ENCODE results near the gene SNX25. TPM values are rescaled to one million over a fixed set of nuclear protein-coding genes. Genes with fewer than 3 reads are reported as not detected.

The SNX25 gene
- polyA plus RNA-seq, 1 donor from 2014 or later = 6.4 TPM

GRCh38 chr4:185272245-185272644, 62.8 kb downstream of the SNX25 start:
- no peak for TF ChIP-seq POLR2AphosphoS5 (IDR thresholded peaks at IDR 0.05)
- TF ChIP-seq MXI1 (conservative IDR thresholded peaks at IDR 0.05; ENCODE audit: poor library complexity, severe bottlenecking) = no peak
- TF ChIP-seq SMC3 (conservative IDR thresholded peaks at IDR 0.05; ENCODE audit: poor library complexity) = no peak
- no peak for TF ChIP-seq EZH2 (IDR thresholded peaks at IDR 0.05; ENCODE audit: borderline replicate concordance, insufficient read depth, low read length, poor library complexity, severe bottlenecking)
- TF ChIP-seq TAF1 (IDR thresholded peaks at IDR 0.05; ENCODE audit: low read depth) = no peak
- TF ChIP-seq RAD21 (conservative IDR thresholded peaks at IDR 0.05) = no peak
- no peak for TF ChIP-seq REST (IDR thresholded peaks at IDR 0.05; ENCODE audit: borderline replicate concordance)
- TF ChIP-seq EP300 (conservative IDR thresholded peaks at IDR 0.05; ENCODE audit: poor library complexity, severe bottlenecking) = no peak
- TF ChIP-seq CTCF (IDR thresholded peaks at IDR 0.05; ENCODE audit: poor library complexity, severe bottlenecking) = no peak
- Histone ChIP-seq H3K4me3 (ENCODE audit: low read length) (no peak overlapping the region), H3K9me3 (ENCODE audit: low read length) (no peaks in the 10 kb centered on the region), H3F3A (ENCODE audit: insufficient read depth, low read length, poor library complexity, severe bottlenecking) (no peaks in the 10 kb centered on the region), H3K27ac (ENCODE audit: low read length) (no peak overlapping the region), H2AFZ (ENCODE audit: low read depth, low read length) (no peak overlapping the region), H3K27me3 (ENCODE audit: insufficient read depth, low read depth, low read length) (no peaks in the 10 kb centered on the region), H3K9me2 (ENCODE audit: insufficient read depth, low read length) (no peaks in the 10 kb centered on the region), H3K79me2 (replicated peaks; ENCODE audit: insufficient read depth, low read length) (no peaks in the 10 kb centered on the region), H3K36me3 (ENCODE audit: insufficient read depth, low read length) (no peaks in the 10 kb centered on the region), H4K20me1 (ENCODE audit: insufficient read depth) (no peaks in the 10 kb centered on the region), H3K4me2 (ENCODE audit: low read length) (no peak overlapping the region), H3K9ac (ENCODE audit: low read length) (no peak overlapping the region)

- no peak overlapping the region for H3K4me2 ChIP-seq (ENCODE audit: low read length)
- H4K20me1 ChIP-seq (ENCODE audit: insufficient read depth) = no peaks in the 10 kb centered on the region
- no peaks in the 10 kb centered on the region for H3K36me3 ChIP-seq (ENCODE audit: insufficient read depth, low read length)
- H3K27ac ChIP-seq (ENCODE audit: low read length) = no peak overlapping the region
- H3K9me2 ChIP-seq (ENCODE audit: insufficient read depth, low read length) = no peaks in the 10 kb centered on the region
- no peaks in the 10 kb centered on the region for H3F3A ChIP-seq (ENCODE audit: insufficient read depth, low read length, poor library complexity, severe bottlenecking)
- H3K27me3 ChIP-seq (ENCODE audit: insufficient read depth, low read depth, low read length) = no peaks in the 10 kb centered on the region
- H3K79me2 ChIP-seq (replicated peaks; ENCODE audit: insufficient read depth, low read length) = no peaks in the 10 kb centered on the region
- no peak overlapping the region for H3K9ac ChIP-seq (ENCODE audit: low read length)
- no peak overlapping the region for H3K4me3 ChIP-seq (ENCODE audit: low read length)
- TF ChIP-seq SMC3 (conservative IDR thresholded peaks at IDR 0.05; ENCODE audit: poor library complexity) = no peak
- H2AFZ ChIP-seq (ENCODE audit: low read depth, low read length) = no peak overlapping the region
- H3K9me3 ChIP-seq (ENCODE audit: low read length) = no peaks in the 10 kb centered on the region
These were observed 66.1 kb downstream of the SNX25 start for GRCh38 chr4:185275501-185275900.

- Histone ChIP-seq H4K20me1 (ENCODE audit: insufficient read depth) (no peaks in the 10 kb centered on the region), H3K9me3 (ENCODE audit: low read length) (no peaks in the 10 kb centered on the region), H3K4me2 (ENCODE audit: low read length) (no peak overlapping the region), H3F3A (ENCODE audit: insufficient read depth, low read length, poor library complexity, severe bottlenecking) (no peaks in the 10 kb centered on the region), H2AFZ (ENCODE audit: low read depth, low read length) (no peak overlapping the region), H3K27ac (ENCODE audit: low read length) (no peak overlapping the region), H3K27me3 (ENCODE audit: insufficient read depth, low read depth, low read length) (no peaks in the 10 kb centered on the region), H3K9me2 (ENCODE audit: insufficient read depth, low read length) (no peaks in the 10 kb centered on the region), H3K79me2 (replicated peaks; ENCODE audit: insufficient read depth, low read length) (no peaks in the 10 kb centered on the region), H3K36me3 (ENCODE audit: insufficient read depth, low read length) (no peaks in the 10 kb centered on the region), H3K4me3 (ENCODE audit: low read length) (no peak overlapping the region), H3K9ac (ENCODE audit: low read length) (no peak overlapping the region)
- TF ChIP-seq EZH2 (IDR thresholded peaks at IDR 0.05; ENCODE audit: borderline replicate concordance, insufficient read depth, low read length, poor library complexity, severe bottlenecking) (no peak), REST (IDR thresholded peaks at IDR 0.05; ENCODE audit: borderline replicate concordance) (no peak), TAF1 (IDR thresholded peaks at IDR 0.05; ENCODE audit: low read depth) (no peak), EP300 (conservative IDR thresholded peaks at IDR 0.05; ENCODE audit: poor library complexity, severe bottlenecking) (no peak), POLR2AphosphoS5 (IDR thresholded peaks at IDR 0.05) (no peak), MXI1 (conservative IDR thresholded peaks at IDR 0.05; ENCODE audit: poor library complexity, severe bottlenecking) (no peak), CTCF (IDR thresholded peaks at IDR 0.05; ENCODE audit: poor library complexity, severe bottlenecking) (no peak), SMC3 (conservative IDR thresholded peaks at IDR 0.05; ENCODE audit: poor library complexity) (no peak), RAD21 (conservative IDR thresholded peaks at IDR 0.05) (no peak)
These were observed 66.6 kb downstream of the SNX25 start for GRCh38 chr4:185276036-185276435.

Measured in neural cell (in vitro differentiated cells).